AG08396 (cell line): Measurements from ENCODE around the gene RBM44.

Experiments used
- DNase-seq: peaks from one replicate; pipeline ENCODE4 v3.0.0; 2012; ENCODE audit warnings: low spot score, mixed read lengths

Gene RBM44

GRCh38 chr2:237885111-237885930 is 86.7 kb downstream of the RBM44 start:
- no peak for DNase-seq

- no peak for DNase-seq
Measured at GRCh38 chr2:237885931-237886684, 87.5 kb downstream of the RBM44 start.

GRCh38 chr2:237886685-237887481 is 88.3 kb downstream of the RBM44 start:
- DNase-seq, result no peak

- DNase-seq, result peak; percentile 72
Measured at GRCh38 chr2:237888389-237888788, 89.8 kb downstream of the RBM44 start.

GRCh38 chr2:237889016-237889415 is 90.4 kb downstream of the RBM44 start:
- DNase-seq, result no peak

GRCh38 chr2:237889811-237890210 is 91.2 kb downstream of the RBM44 start:
- DNase-seq, result no peak
